NOMO-1 (cell line): ENCODE results near the gene PECR.
A peak's percentile ranks its signal among the peaks of the same experiment; 100 is the strongest.
"Not testable (repeated sequence)": the region's sequence is repeated elsewhere in the genome, so short reads cannot be mapped to it uniquely, and the experiment has no call there.

Source experiments
- DNase-seq, 2 experiments: peaks; one replicate each; lab custom pipeline; 2025; ENCODE audit not compliant: unreplicated experiment in 2 of 2; lab: John Stamatoyannopoulos, UW

The PECR gene

DNA sequence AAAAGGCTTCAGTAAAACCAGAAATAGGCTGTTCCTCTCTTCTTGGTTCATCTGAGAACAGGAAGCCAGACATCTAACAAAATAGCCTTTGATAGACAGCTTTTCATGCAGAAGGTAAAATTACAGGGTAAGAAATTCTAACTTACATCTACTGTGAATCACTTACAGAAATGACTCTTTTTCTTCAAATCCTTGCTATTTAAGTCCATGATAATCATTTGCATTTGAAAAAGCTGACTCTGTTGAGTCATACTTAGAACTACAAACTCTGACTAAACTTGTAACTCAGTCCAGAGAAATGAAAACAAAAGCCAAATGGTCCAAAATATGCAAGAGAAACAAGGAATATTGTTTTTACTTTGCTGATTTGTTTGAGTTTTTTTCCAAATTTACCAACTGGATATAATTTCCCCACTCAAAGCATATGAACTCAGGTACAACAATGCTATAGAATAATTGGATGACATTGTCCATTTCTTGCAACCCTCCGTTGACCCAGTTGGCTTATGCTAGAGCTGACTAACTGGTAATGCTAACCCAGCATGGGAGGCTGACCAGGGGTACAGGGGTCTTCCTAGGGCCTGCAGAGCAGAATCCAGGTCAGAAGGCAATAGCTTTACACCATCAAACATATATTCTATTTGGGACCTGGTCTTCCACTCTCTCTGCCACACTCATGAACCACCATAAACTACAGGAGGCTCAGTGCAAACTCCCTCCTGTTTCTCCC is 49.5 kb downstream of the PECR start:
- no peak for DNase-seq

DNA sequence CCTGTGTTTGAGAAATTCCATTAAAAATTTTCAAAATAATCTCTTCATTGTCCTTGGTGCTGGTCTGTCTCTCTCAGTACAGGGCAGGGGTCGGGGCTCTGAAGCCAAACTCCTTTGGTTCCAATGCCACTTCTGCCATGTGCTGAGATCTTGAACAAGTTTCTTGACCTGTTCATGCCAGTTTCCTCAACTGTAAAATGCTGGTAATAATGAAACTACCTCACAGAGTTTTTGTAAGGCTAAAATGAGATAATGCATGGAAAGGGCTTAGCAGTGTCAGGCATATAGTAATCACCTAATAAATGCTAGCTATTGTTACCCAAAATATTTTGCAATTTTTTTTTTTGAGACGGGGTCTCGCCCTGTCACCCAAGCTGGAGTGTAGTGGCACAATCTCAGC is 51.4 kb downstream of the PECR start:
- DNase-seq = no peak

DNA sequence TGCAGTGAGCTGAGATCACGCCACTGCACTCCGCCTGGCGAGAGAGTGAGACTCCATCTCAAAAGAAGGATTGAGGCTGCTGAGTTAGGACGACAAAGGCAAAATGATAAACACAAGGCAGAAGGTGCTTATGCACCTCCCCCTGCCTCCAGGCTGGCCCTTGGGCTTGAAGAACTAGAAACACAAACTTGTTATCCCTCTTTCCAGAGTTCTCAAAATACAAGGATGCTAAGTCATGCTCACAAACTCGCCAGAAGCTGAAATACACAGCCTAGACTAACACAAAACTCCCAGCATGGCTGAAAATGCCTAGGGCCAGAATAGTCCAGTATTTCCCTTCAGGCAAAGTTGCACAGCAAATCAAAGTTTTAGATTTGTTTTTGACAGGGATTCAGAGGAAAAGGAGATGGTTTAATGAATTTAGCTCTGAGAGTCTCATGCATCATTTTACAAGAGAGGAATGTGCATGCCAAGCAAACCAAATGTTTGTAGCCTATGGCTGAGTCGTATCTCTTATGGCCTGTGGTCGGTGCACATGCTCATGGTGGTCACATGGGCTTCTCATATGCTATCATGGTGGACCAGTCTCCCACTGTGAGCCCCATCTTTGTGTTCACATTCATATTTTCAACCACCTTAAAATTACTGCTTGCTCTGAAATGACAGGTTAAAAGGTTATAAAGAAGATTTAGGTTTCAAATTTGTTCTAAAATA is 52.0 kb downstream of the PECR start:
- no peak for DNase-seq

DNA sequence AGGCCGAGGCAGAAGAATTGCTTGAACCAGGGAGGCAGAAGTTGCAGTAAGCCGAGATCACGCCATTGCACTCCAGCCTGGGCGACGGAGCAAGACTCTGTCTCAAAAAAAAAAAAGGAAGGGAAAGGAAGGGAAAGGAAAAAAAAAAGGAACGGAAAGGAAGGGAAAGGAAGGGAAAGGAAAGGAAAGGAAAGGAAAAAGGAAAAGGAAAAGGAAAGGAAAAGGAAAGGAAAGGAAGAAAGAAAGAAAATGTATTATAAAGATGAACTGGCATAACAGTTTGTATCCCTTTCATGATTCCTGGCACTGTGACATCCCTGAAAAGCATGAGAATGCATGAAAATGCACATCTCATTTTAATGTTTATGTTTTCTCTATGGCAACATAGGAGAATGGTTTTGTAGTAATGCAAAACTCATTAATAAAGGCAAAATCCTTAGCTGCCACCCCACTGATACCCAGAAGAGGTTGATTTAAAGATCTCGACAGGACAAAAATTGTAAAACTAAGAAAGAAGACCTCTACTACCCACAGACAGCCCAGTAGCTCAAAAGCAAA is 56.8 kb downstream of the PECR start:
- DNase-seq = no peak

DNA sequence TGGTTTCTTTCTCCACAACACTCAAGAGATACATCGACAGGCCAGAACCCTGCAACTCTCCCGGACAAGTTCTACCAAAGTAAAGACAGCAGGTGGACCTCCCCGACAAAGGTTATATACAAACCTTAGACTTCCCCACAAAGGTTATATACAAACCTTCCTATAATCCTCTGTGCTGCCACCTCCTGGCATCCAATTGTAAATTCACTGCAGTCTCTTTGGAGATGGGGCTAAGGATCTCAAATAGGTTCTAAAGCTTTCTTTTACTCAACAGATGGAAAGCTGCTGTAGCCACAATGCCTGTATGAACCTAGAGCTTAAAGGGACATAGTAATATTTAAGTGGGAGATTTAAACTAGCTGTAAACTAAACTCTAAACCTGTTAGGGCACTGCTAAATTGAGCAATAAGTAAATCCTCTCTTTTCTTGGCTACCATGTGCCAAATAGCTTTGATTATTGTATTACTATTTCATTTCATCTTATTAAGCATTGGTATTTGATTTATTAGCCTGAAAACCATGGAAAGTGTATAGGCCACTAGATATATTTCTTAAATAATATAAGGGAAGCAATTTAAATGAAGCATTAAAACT is 58.5 kb downstream of the PECR start:
- peak; percentile 9 to 47 for DNase-seq

DNA sequence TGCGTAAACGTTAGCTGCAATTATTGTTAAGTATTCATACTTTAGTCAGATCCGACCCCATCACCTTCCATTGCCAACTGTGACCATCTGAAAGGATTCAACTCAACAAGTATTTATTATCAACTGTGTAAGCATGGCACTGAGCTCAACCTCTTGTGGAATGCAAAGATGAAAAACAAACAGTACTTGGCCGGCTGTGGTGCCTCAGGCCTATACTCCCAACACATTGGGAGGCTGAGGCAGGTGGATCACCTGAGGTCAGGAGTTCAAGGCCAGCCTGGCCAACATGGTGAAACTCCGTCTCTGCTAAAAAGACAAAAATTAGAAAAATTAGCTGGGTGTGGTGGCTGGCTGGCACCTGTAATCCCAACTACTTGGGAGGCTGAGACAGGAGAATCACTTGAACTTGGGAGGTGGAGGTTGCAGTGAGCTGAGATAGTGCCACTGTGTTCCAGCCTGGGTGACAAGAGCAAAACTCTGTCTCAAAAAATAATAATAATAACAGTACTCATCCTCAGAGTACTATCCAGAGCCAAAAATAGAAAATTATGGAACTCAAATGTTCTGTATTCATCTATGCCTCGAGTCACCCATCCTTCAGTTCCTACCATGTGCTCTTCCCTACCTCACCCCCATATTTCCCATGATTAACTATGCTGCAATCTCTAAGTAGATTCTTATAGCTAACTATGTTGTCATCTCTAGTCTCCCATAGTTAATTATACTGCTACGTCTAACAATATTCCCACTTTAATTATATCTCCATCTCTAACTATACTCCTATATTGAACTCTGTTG is 59.6 kb downstream of the PECR start:
- DNase-seq = no peak

DNA sequence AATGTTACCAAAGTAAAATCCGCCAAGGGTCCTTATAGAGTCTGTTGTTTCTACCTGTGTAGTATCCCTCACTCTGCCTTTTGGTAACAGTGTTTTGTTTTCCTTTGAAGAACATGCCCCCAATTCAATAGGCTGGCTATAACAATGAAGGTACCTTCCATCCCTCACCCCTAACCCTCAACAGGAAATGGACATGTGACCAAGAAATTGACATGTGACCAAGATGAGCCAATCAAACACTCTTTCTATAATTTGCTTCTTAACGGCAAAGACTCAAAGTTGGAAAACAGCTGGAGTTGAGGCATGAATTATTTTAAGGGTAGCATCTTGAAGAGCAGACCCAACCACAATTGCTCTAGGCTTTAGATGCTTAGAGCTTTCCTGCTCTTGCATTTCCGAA is 62.9 kb downstream of the PECR start:
- DNase-seq = no peak

DNA sequence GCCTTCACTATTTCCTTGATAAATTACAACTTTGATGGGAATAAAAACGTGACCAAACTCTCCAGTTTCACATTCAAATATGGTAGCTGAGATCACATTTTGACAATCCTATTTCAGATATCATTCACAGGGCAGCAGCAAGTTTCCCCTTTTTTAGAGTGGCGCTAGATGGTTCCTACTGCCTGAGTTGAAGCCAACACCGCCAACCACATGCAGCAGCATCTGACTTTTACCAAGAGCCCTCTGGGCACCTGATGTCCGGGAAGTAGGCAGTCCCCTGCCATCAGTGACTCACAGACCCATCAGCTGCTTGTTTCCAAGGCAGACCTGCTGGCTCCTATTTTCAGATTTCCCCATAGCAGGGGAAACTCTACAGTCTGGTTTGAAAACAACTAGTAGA is 64.2 kb downstream of the PECR start:
- no peak for DNase-seq

DNA sequence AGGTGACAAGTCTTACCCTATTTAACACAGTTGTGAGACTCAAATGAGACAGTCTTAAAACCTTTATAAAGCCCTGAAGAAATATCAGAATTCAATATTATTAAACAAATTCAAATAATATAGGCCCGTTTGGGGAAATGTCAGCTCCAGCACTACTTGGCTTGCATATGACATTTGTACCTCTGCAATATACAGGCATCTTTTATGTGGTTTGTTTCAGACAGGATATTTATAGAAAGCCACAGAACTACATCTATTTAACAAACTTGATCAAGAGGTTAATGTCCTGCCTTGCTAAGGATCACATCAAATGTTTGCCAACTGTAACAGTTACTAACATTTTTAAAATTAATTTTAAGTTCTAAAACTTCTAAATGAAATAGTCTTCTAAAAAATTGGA is 65.0 kb downstream of the PECR start:
- DNase-seq = no peak

DNA sequence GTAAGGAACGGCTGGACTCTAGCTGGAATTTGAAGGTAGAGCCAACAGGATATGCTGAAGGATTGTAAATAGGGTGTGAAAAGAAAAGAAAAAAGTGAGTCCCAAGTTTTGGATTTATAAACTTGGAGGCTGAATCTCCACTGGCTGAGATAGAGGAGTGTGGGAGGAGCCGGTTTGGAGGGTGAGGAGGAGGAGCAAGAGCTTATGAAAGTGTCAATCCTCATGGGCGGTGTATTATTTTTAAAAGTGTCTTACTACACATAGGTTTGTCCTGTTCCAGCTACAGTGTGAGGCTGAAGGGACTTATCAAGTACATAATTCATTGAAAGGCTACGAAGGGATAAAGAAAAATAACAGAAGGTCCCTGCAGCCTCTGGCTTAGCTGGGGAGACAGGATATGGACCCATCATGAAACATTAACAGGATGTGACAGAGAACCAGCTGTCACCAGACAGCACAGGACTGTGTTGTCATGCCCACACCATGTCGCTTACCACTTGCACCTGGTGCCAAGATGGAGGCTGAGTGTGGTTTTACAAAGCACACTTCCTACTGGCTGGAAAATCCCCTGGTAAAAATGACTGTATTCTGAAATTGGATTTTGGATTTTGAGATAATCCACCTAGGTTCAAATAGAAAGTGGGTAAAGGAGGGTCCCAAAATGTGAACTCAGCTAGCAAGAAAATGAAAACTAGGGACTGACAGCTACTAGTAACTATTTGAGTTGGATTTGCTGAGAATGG is 65.7 kb downstream of the PECR start:
- DNase-seq = no peak

DNA sequence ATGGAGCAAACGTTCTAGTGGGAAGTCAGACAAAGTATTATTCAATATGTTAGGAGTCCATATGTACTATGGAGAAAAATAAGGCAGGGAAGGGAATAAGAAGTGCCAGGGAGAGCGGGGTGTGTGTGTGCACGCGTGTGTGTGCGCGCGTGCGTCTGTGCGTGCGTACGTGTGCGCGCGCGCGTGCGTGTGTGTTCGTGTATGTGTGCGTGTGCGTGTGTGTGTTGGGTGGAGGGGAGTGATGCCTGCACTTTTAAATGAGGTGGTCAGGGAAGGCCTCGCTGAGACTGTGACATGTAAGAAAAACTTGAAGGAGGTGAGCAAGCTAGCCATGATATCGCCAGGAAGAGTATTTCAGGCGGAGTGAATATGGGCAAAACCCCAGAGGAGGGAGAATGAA is 66.6 kb downstream of the PECR start:
- no peak for DNase-seq

DNA sequence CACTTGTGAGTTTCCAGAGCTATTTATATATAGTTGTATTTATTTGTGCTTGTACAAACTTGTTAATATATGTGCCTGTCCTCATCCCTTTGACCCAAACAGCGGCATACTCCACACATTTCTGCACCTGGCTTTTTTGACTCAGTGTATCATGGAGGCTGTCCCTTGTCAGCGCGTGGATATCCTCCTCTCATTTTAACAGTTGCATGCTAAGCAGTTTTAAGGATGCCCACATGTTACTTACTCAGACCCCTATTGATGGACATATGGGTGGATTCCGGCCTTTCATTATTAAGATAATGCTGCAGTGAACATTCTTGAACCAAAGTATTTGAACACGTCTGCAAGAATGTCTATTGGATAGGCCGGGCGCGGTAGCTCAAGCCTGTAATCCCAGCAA is 67.6 kb downstream of the PECR start:
- DNase-seq = no peak

DNA sequence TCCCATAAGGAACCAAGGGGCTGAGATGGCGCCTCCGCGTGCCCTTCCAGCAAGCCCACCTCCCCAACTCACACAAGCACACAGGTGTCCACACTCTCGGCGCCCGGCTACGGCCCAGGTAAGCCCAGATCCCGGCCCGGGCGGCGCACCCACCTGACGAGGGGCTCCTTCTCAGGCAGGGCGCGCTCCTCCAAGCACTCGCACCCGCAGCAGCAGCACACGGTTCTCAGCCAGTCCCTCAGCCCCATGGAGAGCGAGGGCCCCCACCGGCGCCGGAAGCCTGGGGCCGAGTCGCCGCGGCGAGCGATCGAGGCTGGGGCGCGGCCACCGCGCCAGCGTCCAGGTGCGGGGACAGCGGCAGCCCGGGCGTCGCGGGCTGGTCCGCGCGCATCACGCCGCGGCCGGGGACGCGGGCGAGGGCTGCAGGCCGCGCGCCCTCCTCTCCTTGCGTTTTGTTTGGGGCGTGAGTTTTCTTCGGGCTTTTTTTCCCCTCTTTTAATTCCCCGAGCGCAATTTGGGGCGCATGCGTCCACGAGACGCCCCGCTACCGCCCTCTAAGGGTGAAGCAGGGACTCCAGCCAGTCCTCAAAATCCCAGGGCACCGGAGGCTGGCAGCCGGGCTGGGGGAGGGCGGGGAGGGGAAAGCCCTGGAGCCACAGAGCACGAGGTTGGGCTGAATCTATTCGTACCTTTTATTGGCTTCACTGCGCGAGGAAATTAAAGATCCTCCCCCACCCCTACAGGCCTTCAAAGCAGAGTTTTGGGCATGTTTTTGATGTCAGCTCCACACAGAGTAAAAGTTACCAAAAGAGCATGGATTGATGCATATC is 68.3 kb downstream of the PECR start, which contains the start of gene MREG:
MREG (minus strand) TSS at position 472 of the 830 bp plus-strand sequence; CDS start at position 248, 224 bp downstream.
- DNase-seq = peak; percentile 63 to 69

DNA sequence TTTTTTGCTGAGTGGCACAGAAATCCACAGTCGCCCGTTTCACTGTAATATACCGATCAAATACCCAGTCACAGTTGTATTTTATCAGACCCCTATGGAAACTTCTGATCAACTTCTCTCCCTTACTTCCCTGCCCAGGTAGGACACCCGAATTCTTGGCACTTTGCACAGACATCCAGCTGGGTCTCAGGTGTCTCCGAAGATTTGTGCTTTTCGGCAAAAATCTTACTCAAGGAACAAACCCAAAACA is 68.9 kb downstream of the PECR start:
- no peak for DNase-seq

DNA sequence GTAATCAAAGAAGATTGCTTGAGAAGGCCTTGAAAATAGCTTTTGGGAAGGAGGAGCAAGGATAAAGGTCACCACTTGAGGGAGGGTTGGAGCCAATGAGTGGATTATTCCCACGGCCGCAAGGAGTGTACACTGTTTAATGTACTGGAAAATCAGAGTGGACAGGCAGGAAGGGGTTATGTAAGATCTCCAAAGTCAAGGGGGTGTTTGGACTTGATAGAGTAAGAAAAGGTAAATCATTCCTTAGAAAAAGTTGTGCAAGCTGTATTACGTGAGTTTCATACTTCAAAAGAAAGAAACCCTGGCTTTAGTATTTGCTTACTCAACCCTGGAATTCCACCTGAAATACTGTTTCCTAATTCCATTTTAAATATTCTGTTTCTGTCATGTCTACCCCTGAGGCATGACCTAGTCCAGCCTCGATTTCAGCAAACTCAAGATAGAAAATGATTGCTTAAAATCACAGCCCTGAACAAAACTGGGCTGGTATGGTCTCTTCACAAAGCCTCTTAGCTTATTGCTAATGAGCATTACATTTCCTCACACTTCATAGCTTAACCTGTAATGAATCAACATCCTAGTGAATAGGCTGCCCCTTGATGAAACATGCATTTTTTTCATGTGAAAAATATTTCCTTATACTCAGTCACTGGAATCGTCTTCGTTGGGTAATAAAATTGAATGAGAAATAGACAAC is 69.3 kb downstream of the PECR start:
- no peak for DNase-seq

DNA sequence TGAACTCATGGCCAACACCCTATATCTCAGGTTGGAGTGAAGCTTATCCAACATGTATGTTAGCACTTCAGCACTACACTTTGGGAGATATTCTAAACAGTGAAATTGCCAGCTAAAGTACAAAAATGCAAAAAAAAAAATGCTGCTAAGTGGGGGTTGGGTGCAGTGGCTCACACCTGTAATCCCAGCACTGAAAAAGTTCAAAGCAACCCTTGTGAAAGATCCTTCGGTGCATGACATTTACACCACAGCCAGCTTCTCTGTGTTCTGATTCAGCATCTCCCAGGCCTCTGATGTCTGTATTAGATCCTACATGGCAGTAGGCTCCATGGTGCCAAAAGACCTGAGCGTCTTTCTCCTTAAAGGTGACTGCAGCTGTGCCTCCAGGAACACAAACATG is 72.4 kb downstream of the PECR start:
- DNase-seq = not testable (repeated sequence)

DNA sequence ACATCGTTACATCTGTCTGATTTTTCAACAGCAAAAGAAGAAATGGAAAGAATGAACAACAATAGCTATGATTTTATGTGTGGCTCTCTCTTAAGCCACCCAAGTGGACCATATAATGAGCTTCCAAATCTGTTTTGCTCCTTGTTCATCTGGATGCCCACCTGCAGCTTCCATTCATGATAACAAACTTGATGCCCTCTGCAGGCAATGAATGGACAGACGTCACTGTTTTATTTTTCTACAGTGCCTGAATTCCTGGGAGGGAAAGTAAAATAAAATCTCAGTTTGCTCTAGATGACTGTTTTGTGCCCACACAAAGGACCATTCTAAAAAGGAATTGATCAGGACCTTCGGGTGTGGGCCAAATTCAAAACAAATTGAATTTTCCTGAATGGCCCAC is 73.2 kb downstream of the PECR start:
- DNase-seq = no peak

DNA sequence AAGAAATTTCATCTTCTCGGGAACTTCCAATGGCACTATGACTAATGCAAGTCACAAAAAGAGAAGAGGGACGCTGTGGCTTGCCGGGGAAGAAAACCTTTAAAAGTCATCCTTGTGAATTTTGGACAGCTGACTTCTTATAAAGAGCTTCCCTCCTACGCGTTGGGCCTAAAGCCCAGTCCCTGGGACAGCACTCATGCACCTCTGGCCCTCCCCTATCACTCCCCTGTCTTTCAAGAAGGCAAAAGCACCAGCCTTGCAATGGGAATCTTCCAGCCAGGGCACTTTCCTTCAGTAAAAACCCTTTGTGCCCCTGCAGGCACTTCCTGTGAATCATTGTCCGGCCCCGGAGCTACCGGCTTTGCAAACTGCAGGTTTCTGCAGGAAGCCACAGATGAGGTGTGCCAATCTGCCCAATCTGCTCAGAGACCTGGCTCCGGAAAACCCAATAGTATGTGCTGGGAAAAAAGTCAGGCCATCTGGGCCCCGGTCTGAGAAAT is 75.4 kb downstream of the PECR start:
- DNase-seq = peak; percentile 48 to 49
